ENCODE measurements around the gene CCL20.
"Not testable (repeated sequence)": the region's sequence is repeated elsewhere in the genome, so short reads cannot be mapped to it uniquely, and the experiment has no call there.

The CCL20 gene, protein sequence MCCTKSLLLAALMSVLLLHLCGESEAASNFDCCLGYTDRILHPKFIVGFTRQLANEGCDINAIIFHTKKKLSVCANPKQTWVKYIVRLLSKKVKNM

DNA sequence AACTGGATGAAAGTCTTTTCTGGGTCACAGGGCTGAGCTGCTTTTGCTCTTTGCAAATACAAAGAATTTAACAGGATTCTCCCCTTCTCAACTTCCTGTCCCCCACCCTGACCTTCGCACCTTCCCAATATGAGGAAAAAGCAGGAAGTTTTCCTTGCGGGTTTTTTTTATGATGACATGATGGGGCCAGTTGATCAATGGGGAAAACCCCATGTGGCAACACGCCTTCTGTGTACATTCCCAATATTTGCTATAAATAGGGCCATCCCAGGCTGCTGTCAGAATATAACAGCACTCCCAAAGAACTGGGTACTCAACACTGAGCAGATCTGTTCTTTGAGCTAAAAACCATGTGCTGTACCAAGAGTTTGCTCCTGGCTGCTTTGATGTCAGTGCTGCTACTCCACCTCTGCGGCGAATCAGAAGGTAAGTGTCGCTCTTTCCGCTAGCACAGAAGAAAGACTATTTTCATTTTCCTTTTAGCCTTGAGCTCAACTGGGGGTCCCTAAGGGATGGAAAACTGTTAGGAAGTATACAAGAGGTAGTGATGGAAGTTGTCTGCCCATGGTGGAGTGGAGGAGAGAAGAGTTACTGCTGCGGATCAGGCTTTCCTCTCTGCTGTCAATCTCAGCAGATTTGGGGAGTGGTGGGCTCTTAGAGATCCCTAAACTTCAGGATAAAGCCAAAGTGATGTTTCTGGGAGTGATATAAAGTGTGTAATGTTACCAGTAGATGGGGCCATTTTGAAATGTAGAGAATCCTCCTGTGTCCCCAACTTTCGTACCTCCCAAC lies at the start of gene CCL20:
TSS of gene CCL20 (plus strand) at position 281 of the 792 bp plus-strand sequence. CDS start at position 351, 70 bp downstream.
- DNase-seq (ENCODE audit: low spot score): no peak

DNA sequence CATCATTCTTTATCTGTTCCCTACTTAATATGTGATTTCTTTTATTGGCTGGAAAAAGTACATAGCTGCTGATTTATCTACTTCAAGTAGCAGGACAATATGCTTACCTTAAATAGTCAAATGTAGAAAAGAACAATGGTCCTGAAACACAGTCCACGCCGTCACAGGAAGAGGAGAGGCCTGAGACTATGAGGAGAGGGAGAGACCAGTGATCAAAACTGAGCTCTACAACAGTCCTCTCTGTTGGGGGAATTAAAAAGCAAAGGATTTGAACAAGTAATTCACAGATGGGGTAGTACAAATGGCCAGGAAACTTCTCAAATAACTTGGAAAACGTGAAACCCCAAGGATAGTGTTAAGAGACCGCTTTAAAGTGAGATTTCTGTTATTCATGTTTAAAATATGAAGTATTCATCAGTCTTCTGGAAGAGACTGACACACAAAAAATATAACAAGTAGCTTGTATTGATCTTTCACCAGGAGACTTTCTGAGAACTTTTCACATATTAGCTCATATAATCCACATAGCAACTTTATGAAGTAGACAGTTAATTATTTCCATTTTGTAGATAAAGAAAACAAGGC lies 47.8 kb upstream of the CCL20 start:
- DNase-seq (ENCODE audit: low spot score): no peak

DNA sequence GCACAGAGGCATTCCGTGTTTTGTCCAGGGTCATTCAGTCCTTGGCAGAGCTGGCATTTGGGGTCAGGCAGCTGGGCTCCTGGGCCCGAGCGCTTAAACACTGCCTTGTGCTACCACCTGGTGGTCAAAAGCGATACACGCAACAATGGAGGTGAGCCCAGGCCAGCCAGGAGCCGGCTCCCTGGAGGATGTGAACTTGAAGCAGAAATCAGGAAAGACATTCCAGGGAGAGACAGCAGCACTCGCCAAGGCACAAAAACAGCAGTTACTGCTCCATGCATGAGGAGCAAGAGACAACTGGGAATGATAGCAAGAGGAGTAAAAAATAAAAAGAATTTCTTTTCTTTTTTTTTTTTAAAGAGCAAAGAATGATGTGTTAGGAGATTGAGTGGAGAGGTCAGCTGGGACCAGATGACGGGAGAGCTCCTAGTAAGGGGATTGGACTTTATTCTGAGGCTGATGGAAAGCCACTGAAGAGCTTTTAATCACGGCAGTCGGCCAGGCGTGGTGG lies 47.2 kb upstream of the CCL20 start:
- DNase-seq (ENCODE audit: low spot score): peak; percentile 72

DNA sequence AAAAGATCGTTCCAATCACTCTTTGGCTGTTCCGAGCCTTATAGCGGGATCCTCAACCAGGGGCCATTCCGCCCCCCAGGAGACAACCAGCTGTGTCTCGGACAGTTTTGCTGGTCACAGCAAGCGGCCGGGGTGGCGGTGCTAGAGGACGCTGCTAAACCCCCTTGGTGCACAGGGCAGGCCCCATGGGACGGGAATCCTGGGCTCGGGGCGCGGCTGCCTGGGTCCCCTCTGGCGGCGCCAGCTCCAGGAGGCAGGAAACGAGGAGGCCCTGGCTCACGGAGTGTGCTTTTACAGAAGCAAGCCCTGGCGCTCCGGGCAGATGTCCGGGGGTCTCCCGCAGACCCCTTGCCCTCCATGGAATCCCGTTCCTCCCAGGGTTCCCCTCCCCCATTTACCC lies 45.8 kb upstream of the CCL20 start:
- no peak for DNase-seq (ENCODE audit: low spot score)

DNA sequence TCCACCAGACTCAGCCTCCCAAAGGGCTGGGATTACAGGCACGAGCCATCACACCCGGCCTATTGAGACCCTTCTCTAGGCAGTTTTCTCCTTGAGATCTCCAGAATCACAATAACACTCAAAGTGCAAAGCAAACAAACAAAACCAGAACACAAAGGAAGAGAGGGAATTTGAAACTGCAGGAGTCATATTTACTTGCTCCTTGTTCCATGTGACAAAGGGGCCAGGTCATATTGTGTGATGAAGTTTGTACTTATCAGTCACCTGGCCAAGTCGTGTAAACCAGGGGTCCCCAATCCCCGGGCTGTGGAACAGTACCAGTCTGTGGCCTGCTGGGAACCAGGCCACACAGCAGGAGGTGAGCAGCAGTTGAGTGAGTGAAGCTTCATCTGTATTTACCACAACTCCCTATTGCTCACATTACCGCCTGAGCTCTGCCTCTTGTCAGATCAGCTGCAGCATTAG lies 41.4 kb upstream of the CCL20 start:
- no peak for DNase-seq (ENCODE audit: low spot score)

DNA sequence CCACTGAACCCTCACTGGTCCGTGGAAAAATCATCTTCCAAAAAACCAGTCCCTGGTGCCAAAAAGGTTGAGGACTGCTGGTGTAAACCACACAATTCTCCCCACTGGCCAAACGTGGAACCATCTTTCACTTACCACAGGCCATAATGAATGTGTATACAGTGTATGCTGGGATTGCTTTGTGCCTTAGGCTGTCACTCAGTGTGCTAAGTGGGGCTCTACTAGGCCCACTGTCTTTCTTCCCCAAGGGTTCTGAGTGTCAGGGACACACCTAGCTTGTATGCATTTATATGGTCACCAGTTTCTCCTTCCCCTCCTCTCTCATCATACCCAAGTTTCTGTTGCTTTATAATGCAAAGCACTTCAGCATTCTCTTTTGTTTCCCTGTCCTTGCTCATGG lies 40.7 kb upstream of the CCL20 start:
- DNase-seq (ENCODE audit: low spot score): no peak

DNA sequence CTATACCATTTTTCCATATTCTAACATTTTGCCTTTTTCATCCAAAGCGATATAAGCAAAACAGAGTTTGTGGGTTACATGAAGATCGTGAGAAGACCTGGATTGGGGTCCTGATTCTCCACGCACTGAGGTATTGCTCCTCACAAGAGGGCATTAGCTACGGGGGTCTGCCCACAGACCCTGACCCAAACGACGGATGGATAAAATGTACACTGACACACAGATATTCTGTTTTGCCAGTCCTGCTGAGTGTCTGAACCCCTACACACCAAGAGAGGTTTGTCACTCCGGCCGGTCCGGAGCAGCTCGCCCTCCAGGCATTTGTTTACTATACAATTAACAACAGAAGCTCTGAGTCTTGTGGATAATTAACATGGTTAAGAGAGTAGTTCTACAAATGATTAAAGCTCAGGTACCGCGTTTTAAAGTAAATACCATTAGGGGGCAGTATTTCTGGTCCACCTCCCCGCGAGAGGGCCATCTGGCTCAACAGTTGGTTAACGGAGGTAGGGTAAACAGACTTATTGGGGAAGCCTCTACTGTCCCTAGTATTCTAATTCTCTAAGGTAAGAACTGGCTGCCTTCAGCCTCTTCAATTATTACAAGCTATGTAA lies 39.5 kb upstream of the CCL20 start:
- no peak for DNase-seq (ENCODE audit: low spot score)

DNA sequence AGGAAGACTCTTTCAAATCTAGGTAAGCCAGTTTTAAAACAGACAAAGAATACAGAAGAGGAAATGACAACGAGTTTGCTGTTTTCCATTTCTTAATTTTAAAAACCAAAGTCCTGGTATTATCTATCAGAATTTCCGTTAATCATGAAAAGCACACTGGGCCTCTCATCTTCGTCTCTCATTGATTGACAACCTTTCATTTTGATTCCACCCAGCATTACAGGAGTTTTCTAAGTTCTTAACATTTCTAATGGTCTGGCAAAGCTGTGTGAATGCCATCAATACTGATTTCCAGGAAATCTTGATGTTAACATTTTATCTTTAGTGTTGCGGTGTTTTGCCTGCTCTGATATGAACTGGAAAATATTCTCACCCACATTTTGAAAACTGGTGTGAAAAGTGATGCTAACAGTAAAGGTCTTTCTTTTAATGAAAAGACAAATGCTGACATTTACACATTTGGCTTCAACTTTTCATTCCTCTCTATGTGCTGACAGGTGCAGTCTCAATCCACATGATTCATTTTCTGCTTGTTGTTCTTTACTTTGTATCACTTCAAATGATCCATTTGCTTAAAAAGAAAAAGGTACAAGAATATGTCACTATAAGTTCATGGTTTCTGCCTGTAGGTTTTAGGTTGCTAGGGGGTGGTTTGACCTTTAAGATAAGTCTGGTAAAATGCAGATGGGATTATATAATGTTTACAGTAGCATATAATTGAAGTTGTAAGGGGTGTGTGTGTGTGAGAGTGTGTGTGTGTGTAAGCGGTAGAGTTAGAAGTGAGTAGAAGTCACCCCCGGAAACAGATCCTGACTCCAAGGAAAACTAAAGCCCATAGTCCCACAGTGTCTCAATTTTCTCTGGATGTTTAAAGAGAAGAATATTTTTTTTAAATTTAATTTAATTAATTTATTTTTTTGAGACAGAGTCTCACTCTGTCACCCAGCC lies 38.5 kb upstream of the CCL20 start:
- DNase-seq (ENCODE audit: low spot score): no peak

DNA sequence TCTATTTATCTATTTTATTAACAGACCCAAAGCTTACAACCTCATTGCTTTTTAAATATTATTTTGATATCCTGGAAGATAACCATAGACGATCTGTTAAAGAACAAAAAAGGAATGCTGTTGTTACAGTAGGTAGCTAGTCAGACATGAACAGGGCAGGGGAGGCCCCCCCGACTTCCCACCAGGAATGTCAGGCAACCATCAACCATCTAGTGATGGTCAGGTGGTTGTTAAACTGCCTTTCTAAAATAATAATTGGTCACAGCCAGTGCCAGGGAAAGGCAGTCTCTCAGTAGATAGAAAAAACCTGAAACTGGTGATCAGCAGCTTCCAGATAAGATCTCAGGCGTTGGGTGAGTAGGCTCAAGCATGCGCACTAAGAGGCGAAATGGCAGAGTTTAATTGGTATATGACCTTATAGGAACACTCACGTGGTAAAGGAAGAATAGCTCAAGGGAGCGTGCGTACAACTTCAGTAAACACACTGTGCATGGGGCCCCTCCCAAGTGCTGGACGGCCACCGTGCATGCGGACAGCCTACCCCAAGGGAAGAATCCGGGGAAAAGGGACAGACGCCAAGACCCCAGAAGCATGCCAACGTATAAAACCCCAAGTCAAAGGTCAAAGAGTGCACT lies 32.5 kb upstream of the CCL20 start:
- DNase-seq (ENCODE audit: low spot score): no peak

DNA sequence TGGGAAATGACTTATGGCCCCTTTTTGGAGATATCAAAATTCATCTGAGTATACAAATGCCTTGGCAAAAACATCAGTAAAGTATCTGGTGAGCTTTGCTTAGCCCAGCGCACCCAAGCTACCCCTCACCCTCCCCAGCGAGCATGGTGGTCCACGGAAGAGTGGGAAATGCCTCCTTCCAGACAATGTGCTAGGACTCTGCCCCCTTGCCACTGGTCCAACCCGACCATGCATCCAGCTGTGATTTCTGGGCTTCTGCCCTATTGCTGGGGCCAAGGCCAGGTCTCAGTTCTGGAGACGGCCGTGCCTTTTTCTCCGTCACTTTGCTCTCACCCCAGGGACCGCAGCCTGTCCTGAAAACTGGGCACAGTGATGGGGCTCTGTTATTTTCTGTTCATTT lies 31.8 kb upstream of the CCL20 start:
- DNase-seq (ENCODE audit: low spot score): no peak

DNA sequence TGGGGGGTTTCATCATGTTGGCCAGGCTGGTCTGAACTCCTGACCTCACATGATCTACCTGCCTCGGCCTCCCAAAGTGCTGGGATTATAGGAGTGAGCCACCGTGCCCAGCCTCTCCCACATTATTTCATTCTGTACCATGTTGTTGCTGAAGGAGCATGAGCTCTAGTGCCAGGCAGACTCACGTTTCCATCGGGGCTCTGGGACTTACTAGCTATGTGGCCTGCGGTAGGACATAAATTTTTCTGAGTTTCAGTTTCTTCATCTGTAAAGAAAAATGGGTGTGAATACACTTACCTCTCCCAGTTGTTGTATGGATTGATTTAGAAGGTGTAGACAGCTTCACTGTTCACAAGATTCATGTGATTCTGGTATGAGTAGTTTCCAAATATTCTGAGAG lies 30.8 kb upstream of the CCL20 start:
- no peak for DNase-seq (ENCODE audit: low spot score)

DNA sequence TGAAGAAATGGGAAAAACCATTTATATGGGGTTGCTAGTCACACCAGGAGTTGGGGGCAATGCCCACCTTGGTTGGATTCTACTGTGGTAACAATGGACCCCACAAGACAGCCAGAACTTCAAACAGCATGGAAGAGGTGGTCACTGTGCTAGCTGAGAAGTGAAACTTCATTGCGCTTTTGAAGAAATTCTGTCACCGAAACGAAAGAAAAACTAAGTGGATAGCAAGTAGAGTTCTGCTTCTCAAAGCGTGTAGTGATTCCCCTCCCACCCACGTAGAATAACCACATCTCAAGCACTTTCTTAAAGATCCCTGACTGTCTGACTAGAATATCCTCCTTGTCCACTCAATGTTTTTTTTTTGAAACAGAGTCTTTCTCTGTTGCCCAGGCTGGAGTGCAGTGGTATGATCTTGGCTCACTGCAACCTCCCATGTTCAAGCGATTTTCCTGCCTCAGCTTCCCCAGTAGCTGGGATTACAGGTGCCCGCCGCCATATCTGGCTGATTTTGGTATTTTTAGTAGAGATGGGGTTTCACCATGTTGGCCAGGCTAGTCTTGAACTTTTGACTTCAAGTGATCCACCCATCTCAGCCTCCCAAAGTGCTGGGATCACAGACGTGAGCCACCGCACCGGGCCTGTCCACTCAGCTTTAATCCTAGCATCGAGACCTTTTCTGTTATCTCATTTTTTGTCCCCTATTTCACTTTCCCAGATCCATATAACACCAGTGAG lies 30.1 kb upstream of the CCL20 start:
- no peak for DNase-seq (ENCODE audit: low spot score)

DNA sequence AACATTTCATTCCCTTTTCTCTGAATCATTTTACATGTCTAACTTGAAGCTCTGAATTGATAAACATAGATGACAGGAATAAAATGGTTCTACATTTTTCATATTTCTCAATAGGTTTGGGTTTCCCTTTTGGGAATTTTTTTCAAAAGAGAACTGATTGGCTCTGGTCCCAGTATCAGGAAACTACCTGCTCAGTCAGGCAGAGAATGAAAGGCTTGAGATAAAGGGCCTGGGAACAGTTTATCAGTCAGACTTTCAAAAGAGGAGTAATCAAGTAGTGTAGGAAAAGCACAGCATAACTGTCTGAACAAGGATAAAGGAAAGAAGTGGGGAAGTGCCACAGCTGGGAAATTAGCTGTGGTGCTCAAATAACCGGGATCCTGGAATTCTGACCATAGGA lies 28.3 kb upstream of the CCL20 start:
- no peak for DNase-seq (ENCODE audit: low spot score)

DNA sequence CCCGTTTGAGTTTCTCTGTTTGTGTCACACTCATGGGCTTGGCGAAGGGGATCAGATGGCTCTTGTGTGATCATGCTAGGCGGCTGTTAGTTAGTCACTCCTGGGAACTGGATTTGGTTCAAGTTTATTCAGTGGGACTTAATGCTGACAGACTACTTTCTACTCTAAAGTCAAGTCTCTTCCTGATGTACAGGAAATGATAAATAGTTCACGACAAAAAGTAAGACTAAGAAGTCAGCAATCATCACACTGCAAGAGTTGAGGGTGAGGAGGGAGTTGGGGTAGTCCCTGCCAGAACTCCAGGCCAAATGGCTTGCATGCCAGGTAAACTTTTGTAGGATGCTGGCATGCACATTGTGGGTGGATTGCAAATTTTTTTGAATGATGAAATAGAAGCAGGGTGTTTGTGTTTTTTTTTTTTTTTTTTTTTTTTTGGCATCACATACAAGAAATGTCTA lies 25.1 kb upstream of the CCL20 start:
- no peak for DNase-seq (ENCODE audit: low spot score)

DNA sequence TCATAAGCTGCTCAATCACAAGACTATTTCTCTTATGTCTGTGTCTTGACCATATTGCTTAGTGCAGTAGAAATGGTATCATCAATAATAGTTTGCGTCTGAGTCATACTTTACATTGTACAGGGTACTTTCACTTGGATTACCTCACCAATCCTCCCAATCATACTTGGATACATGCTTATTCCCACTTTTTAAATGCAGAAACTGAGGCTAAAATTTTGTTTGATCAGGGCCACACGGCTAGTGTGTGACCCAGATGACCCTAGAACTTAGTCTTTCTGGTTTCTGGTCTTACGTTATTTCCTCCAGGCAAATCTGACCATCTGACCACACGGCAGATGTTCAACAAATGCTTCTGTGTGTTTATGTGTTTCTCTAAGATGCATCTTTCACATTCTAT lies 23.8 kb upstream of the CCL20 start:
- no peak for DNase-seq (ENCODE audit: low spot score)

DNA sequence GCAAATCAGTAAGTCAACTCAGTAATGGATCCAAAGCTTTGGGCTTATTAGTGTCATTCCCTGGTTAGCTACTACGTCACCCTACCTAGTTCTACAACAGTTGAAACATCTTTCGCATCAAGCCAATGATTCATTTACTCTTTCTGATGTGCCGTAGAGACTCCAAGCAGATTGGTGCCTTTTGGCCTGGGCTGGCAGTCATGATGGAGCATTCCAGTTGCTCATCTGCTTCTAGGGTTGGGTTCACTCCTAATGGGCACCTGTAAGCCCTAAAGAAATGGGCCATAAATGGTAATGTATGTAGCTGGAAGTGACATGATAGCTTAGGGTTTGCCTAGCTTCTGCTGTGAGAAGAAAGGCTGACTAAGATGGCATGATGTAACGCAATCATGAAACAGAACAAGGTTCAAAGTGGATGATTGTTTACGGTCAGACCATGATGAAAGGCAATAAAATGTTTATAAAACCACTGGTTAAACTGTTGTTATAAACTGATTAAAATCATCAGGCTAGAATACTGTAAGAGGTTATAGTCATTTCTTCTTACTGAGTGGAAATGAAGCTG lies 20.4 kb upstream of the CCL20 start:
- DNase-seq (ENCODE audit: low spot score): no peak

DNA sequence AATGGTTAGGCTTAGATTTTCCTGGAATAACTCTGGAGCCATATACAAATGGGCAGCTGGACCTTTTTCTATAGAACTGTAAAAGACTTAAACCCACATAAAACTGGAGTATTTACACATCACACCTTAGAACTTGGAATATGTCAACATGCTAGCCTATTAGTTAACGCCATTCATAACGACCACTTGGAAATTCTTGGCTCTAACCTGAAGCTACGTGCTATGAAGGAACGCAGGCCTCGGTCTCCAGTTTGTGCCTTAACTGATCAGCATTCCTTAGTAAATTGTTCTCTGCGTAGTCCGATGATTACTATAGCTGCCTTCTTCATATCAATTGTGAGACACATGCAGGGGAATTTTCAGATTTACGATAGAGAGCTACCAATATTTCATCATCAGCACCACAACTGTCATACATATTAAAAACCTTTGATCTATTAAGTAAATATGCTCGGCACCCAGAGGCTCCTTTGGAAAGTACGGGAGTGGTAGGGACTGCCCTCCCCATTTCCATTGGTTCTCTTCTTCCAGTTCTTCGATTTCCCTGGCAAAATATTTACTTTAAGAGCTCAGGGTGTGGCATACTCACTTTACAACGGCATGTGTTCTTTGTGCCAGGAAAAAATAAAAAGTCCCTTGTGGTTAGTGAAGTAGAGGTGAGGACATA lies 17.5 kb upstream of the CCL20 start:
- no peak for DNase-seq (ENCODE audit: low spot score)

DNA sequence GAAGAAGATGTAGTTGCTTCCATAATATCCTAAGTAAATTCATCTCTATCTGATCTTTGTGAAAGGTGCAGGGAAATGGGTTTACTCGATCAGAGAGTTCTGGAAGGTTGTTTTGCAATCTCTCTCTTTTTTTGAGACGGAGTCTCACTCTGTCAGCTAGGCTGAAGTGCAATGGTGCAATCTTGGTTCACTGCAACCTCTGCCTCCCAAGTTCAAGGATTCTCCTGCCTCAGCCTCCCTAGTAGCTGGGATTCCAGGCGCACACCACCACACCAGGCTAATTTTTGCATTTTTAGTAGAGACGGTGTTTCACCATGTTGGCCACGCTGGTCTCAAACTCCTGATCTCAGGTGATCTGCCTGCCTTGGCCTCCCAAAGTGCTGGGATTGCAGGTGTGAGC lies 16.9 kb upstream of the CCL20 start:
- DNase-seq (ENCODE audit: low spot score): not testable (repeated sequence)

DNA sequence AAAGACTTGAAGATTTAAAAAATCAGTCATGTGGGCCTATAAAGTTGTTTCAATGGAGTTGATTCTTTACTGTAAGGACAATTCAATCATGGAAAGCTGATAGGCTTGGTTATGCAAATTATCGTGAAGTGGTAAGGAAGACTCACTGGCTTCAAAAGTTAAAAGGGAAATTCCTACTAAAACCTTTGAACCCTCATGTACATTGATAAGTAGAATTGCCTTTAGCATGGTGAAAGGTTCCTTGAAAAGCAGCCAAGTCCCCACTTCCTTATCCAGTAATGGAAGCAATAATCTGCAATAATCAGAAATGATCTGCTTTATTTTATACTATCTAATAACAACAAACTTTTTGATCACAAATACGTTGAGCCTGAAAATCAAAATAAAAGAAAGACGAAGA lies 14.4 kb upstream of the CCL20 start:
- no peak for DNase-seq (ENCODE audit: low spot score)

DNA sequence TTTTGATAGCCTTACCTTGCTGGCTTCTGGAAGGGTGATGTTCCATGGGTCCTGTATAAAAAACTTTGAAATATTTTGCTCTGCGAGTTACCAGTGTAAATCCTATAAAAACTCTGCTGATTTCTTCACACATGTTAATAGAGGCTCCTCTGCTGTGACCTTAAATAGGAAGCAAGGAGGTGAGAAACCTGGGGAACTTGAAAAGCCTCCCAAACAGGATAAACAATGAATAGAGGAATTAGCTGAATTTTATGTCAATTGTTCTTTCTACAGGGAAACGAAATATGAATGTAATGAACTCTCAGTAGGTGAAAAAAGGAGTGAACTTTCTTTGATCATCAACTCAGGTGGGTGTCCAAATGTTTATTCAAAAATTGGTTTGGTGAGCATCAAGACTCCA lies 10.8 kb upstream of the CCL20 start:
- no peak for DNase-seq (ENCODE audit: low spot score)

All from NAMALWA (cell line).